Adrenal gland (tissue), 12 donors: ENCODE data around the gene AUTS2. TPM values are rescaled to one million over a fixed set of nuclear protein-coding genes. Genes with fewer than 3 reads are reported as not detected.

Experiments used
- DNase-seq, 7 donors: peaks; one replicate each; pipeline ENCODE4 v3.0.0-alpha.2; 2019 to 2020
- H3K27ac ChIP-seq, 5 donors: fragments of 200-600 bp; sonication (generic) in 4 of 5; 1 replicate in 3 of 5; 2 replicates in 2 of 5; pipeline versions ENCODE4 v1.5.1 to v1.8.0; 2016 to 2020; ENCODE audit warnings: mild to moderate bottlenecking in 1 of 5
- H3K27me3 ChIP-seq: fragments of 200-600 bp; 2 replicates; pipeline ENCODE4 v1.8.0; 2021
- H3K36me3 ChIP-seq, 2 donors: fragments of 200-600 bp; replicated peaks in 1 of 2; 1 replicate in 1 of 2; 2 replicates in 1 of 2; pipeline versions ENCODE4 v1.5.1 to v1.8.0; 2018 to 2022
- H3K4me1 ChIP-seq, 2 donors: fragments of 200-600 bp; replicated peaks in 1 of 2; 1 replicate in 1 of 2; 2 replicates in 1 of 2; pipeline versions ENCODE4 v1.5.1 to v1.8.0; 2018 to 2021
- H3K4me3 ChIP-seq, 4 donors: fragments of 200-600 bp; sonication (generic) in 3 of 4; one replicate each; pipeline ENCODE4 v1.5.1; 2016 to 2018
- H3K9me3 ChIP-seq, 3 donors: fragments of 200-600 bp; sonication (generic) in 1 of 3; replicated peaks in 1 of 3; 1 replicate in 2 of 3; 2 replicates in 1 of 3; pipeline versions ENCODE4 v1.5.1 to v1.8.0; 2016 to 2021
- CTCF ChIP-seq, 6 experiments: fragments of 450-650 bp in 4 of 6; fragments of 200-600 bp in 2 of 6; sonication (generic) in 1 of 6; IDR thresholded peaks; 1 replicate in 5 of 6; 2 replicates in 1 of 6; pipeline versions ENCODE4 v1.5.1 to v1.8.0; 2016 to 2021; ENCODE audit warnings: antibody characterized with exemption in 6 of 6, mild to moderate bottlenecking in 2 of 6, moderate library complexity in 1 of 6
- POLR2A ChIP-seq, 2 donors: fragments of 450-650 bp; IDR thresholded peaks; one replicate each; pipeline ENCODE4 v1.6.1; 2017; ENCODE audit warnings: antibody characterized with exemption in 2 of 2, mild to moderate bottlenecking in 2 of 2, moderate library complexity in 1 of 2
- WGBS, 4 donors: extraction: QIAGEN DNeasy Blood & Tissue Kit in 2 of 4; methylation state at CpG; one replicate each; pipeline versions ENCODE4 v1.1.5 to v1.1.7; 2013 to 2017; 5-methylcytosine and 5-hydroxymethylcytosine counted together
- intact Hi-C, 2 donors: fragments of 100-400 bp; cut with DNase I; formaldehyde crosslinking; loops; one replicate each; pipeline versions ENCODE4 v1.14.1 to v1.15.0; 2022 to 2023
- polyA plus RNA-seq, 3 donors: library from polyadenylated mRNA; stranded (reverse); fragments of 200-250 nt in 2 of 3; fragments of 350-450 nt in 1 of 3; fragmentation: Illumina TruSeq in 1 of 3; extraction: RNeasy Lipid Tissue Mini Kit (QIAGEN cat#74804) in 1 of 3; gene quantifications; one replicate each; pipeline ENCODE4 v1.2.3, GENCODE V29; 2013 to 2014
- total RNA-seq, 9 donors: library from RNA; depleted of rRNA in 4 of 9; stranded (reverse); fragments of >200 nt in 4 of 9; fragments of 120-200 nt in 1 of 9; fragmentation: NEBNext Ultra II Directional in 1 of 9; extraction: Animal tissue kit (Norgen Biotek cat#: 25700) in 1 of 9; gene quantifications; one replicate each; pipeline versions ENCODE4 v1.1.0 to v1.2.4, GENCODE V29; 2013 to 2023
- donor health status: healthy with polysubstance abuse.
- donor health status: Bipolar disorder and iron deficiency.
- donor health status: DM: yes; HTN: yes; CAD: no.
- donor health status: DM: no; HTN: no; CAD: no.
- donor health status: DM: no; HTN: no; CAD: no.
- donor health status: DM: yes; HTN: yes; CAD: no.

AUTS2 gene
- total and polyA plus RNA-seq, 12 donors = 6.4 to 44.0 (median 15.2) TPM

GRCh38 chr7:70520611-70521010 is 922.3 kb downstream of the AUTS2 start:
- H3K9me3 ChIP-seq = no peaks in the 10 kb centered on the region
- H3K27me3 ChIP-seq = no peaks in the 10 kb centered on the region
- no peak overlapping the region for H3K4me3 ChIP-seq
- no peak for DNase-seq
- no peaks in the 10 kb centered on the region for H3K4me1 ChIP-seq
- TF ChIP-seq CTCF (IDR thresholded peaks at IDR 0.05) (no peak), POLR2A (IDR thresholded peaks at IDR 0.05) (no peak)
- no peak overlapping the region for H3K27ac ChIP-seq
- WGBS, 4 donors = 77 to 90% (median 84%) methylated on average over 4 of the region's 4 CpGs
- intact Hi-C loops = no loop called here
- H3K36me3 ChIP-seq = no peaks in the 10 kb centered on the region

GRCh38 chr7:70523249-70523988 is 925.1 kb downstream of the AUTS2 start:
- TF ChIP-seq CTCF (IDR thresholded peaks at IDR 0.05) (no peak), POLR2A (IDR thresholded peaks at IDR 0.05) (no peak)
- Histone ChIP-seq H3K27ac (no peak overlapping the region), H3K4me1 (no peaks in the 10 kb centered on the region), H3K4me3 (no peak overlapping the region), H3K27me3 (no peaks in the 10 kb centered on the region), H3K36me3 (no peaks in the 10 kb centered on the region), H3K9me3 (no peaks in the 10 kb centered on the region)
- no peak for DNase-seq
- intact Hi-C loops = no loop called here
- WGBS, 4 donors = 86 to 100% (median 95%) methylated on average over 7 to 8 of the region's 8 CpGs

- Histone ChIP-seq H3K36me3 (no peaks in the 10 kb centered on the region), H3K4me3 (no peak overlapping the region), H3K27ac (no peak overlapping the region), H3K4me1 (no peaks in the 10 kb centered on the region), H3K9me3 (no peaks in the 10 kb centered on the region), H3K27me3 (no peaks in the 10 kb centered on the region)
- intact Hi-C loops = no loop called here
- TF ChIP-seq CTCF (IDR thresholded peaks at IDR 0.05) = no peak
- no peak for TF ChIP-seq POLR2A (IDR thresholded peaks at IDR 0.05)
- DNase-seq = no peak
- WGBS, 4 donors = 67 to 82% (median 72%) methylated on average over 2 of the region's 2 CpGs
Observed at GRCh38 chr7:70523989-70524351, 925.7 kb downstream of the AUTS2 start.

- TF ChIP-seq POLR2A (IDR thresholded peaks at IDR 0.05) (no peak), CTCF (IDR thresholded peaks at IDR 0.05) (no peak)
- H3K4me3 ChIP-seq = no peak overlapping the region
- DNase-seq = no peak
- H3K9me3 ChIP-seq = no peaks in the 10 kb centered on the region
- H3K27me3 ChIP-seq = no peaks in the 10 kb centered on the region
- H3K4me1 ChIP-seq = no peaks in the 10 kb centered on the region
- 77 to 97% (median 83%) methylated on average over 5 of the region's 5 CpGs for WGBS, 4 donors
- intact Hi-C loops = no loop called here
- H3K27ac ChIP-seq = no peak overlapping the region
- H3K36me3 ChIP-seq = no peaks in the 10 kb centered on the region
Observed at GRCh38 chr7:70525991-70526390, 927.7 kb downstream of the AUTS2 start.
